ENCODE measurements around the gene RPS25. TPM values are rescaled to one million over a fixed set of nuclear protein-coding genes. Genes with fewer than 3 reads are reported as not detected.
A peak's percentile ranks its signal among the peaks of the same experiment; 100 is the strongest.

Gene RPS25
- total and polyA plus RNA-seq, 9 of the 15 experiments (the other 6 are each of a cell fraction or from before 2014, with no cell fraction given) = 1,553 to 5,486 (median 2,471) TPM

DNA sequence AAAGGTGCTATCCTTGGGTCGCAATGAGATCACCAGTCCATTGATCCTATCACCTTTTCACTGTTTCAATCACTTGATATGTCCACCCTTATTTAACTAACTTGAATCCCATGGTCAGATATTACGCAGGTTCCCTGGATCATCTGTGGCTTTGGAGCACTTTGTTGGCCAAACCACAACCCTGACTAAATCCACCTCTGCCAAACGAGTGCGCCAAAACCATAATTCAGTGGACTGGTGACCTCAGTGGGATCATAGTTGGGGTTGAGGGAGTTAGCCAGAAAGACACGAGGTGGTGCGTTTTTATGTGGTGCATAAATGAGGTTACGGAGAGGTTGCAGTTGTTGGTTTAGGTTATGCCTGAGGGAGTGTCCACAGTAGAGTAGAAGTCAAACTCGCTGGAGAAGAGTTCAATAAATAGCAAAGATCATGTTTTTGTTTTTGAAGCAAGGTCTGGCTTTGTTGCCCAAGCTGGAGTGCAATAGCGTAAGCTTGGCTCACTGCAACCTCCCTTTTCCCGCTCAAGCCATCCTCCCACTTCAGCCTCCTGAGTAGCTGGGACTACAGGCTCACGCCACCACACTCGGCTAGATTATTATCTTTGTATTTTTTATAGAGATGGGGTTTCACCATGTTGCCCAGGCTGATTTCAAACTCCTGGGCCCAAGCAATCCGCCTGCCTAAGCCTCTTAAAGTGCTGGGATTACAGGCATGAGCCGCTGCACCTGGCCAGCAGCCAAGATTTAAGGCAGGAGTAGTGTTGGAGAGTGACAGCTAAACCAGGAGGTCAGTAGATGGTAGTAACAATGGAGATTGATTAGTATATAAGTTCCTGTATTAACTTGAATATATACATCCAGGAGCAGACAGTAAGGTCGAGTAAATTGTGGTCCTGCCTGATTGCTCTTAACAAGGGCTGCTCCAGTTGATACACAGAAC lies 42.1 kb downstream of the RPS25 start:
- CTCF ChIA-PET (ENCODE audit: low intra/inter-chr PET ratio) = no interaction called here
- H3K9ac ChIP-seq (ENCODE audit: insufficient read depth in 1 of 2, low read depth in 2 of 2, low read length in 2 of 2) = no peak overlapping the region
- no peaks in the 10 kb centered on the region for H4K20me1 ChIP-seq (replicated peaks; ENCODE audit: control insufficient read depth, insufficient read depth, low read length)
- intact Hi-C loops (cut with micrococcal nuclease) = no loop called here
- FAIRE-seq = no peak
- no peak overlapping the region for H3K27ac ChIP-seq (ENCODE audit: extremely low read depth, low read depth, low read length)
- no peak overlapping the region for H2AFZ ChIP-seq (ENCODE audit: low read depth, low read length)
- ATAC-seq = no peak
- TF ChIP-seq, protein P1, sequence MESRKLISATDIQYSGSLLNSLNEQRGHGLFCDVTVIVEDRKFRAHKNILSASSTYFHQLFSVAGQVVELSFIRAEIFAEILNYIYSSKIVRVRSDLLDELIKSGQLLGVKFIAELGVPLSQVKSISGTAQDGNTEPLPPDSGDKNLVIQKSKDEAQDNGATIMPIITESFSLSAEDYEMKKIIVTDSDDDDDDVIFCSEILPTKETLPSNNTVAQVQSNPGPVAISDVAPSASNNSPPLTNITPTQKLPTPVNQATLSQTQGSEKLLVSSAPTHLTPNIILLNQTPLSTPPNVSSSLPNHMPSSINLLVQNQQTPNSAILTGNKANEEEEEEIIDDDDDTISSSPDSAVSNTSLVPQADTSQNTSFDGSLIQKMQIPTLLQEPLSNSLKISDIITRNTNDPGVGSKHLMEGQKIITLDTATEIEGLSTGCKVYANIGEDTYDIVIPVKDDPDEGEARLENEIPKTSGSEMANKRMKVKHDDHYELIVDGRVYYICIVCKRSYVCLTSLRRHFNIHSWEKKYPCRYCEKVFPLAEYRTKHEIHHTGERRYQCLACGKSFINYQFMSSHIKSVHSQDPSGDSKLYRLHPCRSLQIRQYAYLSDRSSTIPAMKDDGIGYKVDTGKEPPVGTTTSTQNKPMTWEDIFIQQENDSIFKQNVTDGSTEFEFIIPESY (CRISPR knock-in tag; IDR thresholded peaks at IDR 0.05) = 0 out of 2 replicates have a peak, but pooled peaks have one; percentile 44
- TF ChIP-seq CREBBP (IDR thresholded peaks at IDR 0.05; ENCODE audit: low read depth, low read length) (no peak), KDM1A (IDR thresholded peaks at IDR 0.05) (0 out of 4 replicates have a peak, but pooled peaks of 1 of the 2 experiments have one; percentile 15), TEAD2 (tag; IDR thresholded peaks at IDR 0.05) (no peak), NFIC (IDR thresholded peaks at IDR 0.05) (peak; percentile 96)
- TF ChIP-seq, protein P2, sequence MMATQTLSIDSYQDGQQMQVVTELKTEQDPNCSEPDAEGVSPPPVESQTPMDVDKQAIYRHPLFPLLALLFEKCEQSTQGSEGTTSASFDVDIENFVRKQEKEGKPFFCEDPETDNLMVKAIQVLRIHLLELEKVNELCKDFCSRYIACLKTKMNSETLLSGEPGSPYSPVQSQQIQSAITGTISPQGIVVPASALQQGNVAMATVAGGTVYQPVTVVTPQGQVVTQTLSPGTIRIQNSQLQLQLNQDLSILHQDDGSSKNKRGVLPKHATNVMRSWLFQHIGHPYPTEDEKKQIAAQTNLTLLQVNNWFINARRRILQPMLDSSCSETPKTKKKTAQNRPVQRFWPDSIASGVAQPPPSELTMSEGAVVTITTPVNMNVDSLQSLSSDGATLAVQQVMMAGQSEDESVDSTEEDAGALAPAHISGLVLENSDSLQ (IDR thresholded peaks at IDR 0.05) = peak; percentile 73
- H3K79me2 ChIP-seq (ENCODE audit: control insufficient read depth, insufficient read depth, low read length) = no peaks in the 10 kb centered on the region
- no peaks in the 10 kb centered on the region for H3K9me3 ChIP-seq (replicated peaks; ENCODE audit: control insufficient read depth, insufficient read depth, low read depth, low read length)
- no peaks in the 10 kb centered on the region for H3K27me3 ChIP-seq (ENCODE audit: control insufficient read depth in 2 of 2, insufficient read depth in 2 of 2, low read length in 2 of 2)
- H3K4me1 ChIP-seq (replicated peaks in 1 of 2; ENCODE audit: control insufficient read depth in 2 of 2, insufficient read depth in 2 of 2, low read length in 2 of 2) = peaks cover 15 to 16% of the 10 kb centered on the region in 2 experiments; a peak in 4 of 5 replicates
- H3K9me1 ChIP-seq (ENCODE audit: control insufficient read depth, insufficient read depth, low read length) = no peaks in the 10 kb centered on the region
- DNase-seq (ENCODE audit: extremely low read depth in 1 of 4, low spot score in 3 of 4) = peak in 2 of 4 experiments; percentile 37 to 40
- WGBS (ENCODE audit: insufficient coverage, low coverage, missing lambda C conversion rate) = 30% methylated on average over 15 of the region's 15 CpGs
- POLR2A ChIA-PET = no interaction called here
- BruUV-seq (replicated peaks) = no TSS peak
- no peaks in the 10 kb centered on the region for H3K36me3 ChIP-seq (ENCODE audit: control insufficient read depth, insufficient read depth, low read length)
- no peak overlapping the region for H3K4me2 ChIP-seq (ENCODE audit: insufficient read depth, low read length)
- in situ Hi-C loops (cut with MboI) = no loop called here
- H3K4me3 ChIP-seq = no peak overlapping the region

Measured in K562 (cell line).